Ovary (tissue), 9 donors: ENCODE data around the gene MRPL9. TPM values are rescaled to one million over a fixed set of nuclear protein-coding genes. Genes with fewer than 3 reads are reported as not detected.

Experiments used
- DNase-seq, 5 donors: peaks; one replicate each; pipeline ENCODE4 v3.0.0-alpha.2; 2019 to 2020
- H3K27ac ChIP-seq, 2 donors: fragments of 200-600 bp; one replicate each; pipeline versions ENCODE4 v1.5.1 to v1.8.0; 2019 to 2022
- H3K27me3 ChIP-seq: fragments of 200-600 bp; one replicate; pipeline ENCODE4 v1.8.0; 2022
- H3K36me3 ChIP-seq: fragments of 200-600 bp; sonication (generic); one replicate; pipeline ENCODE4 v1.5.1; 2019
- H3K4me1 ChIP-seq: one replicate; pipeline ENCODE4 v1.8.1; 2013; ENCODE audit warnings: mild to moderate bottlenecking, moderate library complexity; ENCODE audit not compliant: insufficient read depth
- H3K4me3 ChIP-seq: fragments of 200-600 bp; sonication (generic); one replicate; pipeline ENCODE4 v1.5.1; 2017
- H3K9me3 ChIP-seq, 2 donors: fragments of 200-600 bp in 1 of 2; sonication (generic) in 1 of 2; one replicate each; pipeline versions ENCODE4 v1.5.1 to v1.8.1; 2013 to 2019; ENCODE audit warnings: mild to moderate bottlenecking in 1 of 2, moderate library complexity in 1 of 2
- EP300 ChIP-seq: sonication (generic); formaldehyde crosslinking; IDR thresholded peaks from one replicate; pipeline ENCODE4 v1.6.1; 2017; ENCODE audit warnings: antibody characterized with exemption
- POLR2A ChIP-seq: fragments of 450-650 bp; IDR thresholded peaks from one replicate; pipeline ENCODE4 v1.6.1; 2017; ENCODE audit warnings: antibody characterized with exemption, mild to moderate bottlenecking, moderate library complexity
- WGBS, 3 donors: extraction: QIAGEN DNeasy Blood & Tissue Kit in 1 of 3; methylation state at CpG; one replicate each; pipeline versions ENCODE4 v1.1.5 to v1.1.7; 2013 to 2017; 5-methylcytosine and 5-hydroxymethylcytosine counted together
- intact Hi-C, 4 donors: fragments of 100-400 bp; cut with DNase I; formaldehyde crosslinking; loops; one replicate each; pipeline versions ENCODE4 v1.11.0 to v1.15.1; 2022 to 2023
- polyA plus RNA-seq, 2 donors: library from polyadenylated mRNA; stranded (reverse); fragments of 200-250 nt in 1 of 2; fragments of 350-450 nt in 1 of 2; fragmentation: Illumina TruSeq in 1 of 2; extraction: RNeasy Lipid Tissue Mini Kit (QIAGEN cat#74804) in 1 of 2; gene quantifications; one replicate each; pipeline ENCODE4 v1.2.3, GENCODE V29; 2013 to 2014
- total RNA-seq, 7 donors: library from RNA; depleted of rRNA in 2 of 7; stranded (reverse); fragments of >200 nt in 2 of 7; fragmentation: NEBNext Ultra II Directional in 3 of 7; extraction: Animal tissue kit (Norgen Biotek cat#: 25700) in 3 of 7; gene quantifications; one replicate each; pipeline versions ENCODE4 v1.1.0 to v1.2.4, GENCODE V29; 2016 to 2023
- TF ChIP-seq, protein P1 (sequence below), 3 donors: fragments of 450-650 bp in 2 of 3; fragments of 200-600 bp in 1 of 3; IDR thresholded peaks; one replicate each; pipeline versions ENCODE4 v1.5.1 to v1.8.0; 2016 to 2022; ENCODE audit warnings: antibody characterized with exemption in 3 of 3, mild to moderate bottlenecking in 1 of 3
- donor health status: DM: no; HTN: no; CAD: no; lungs with moderate emphysema.
- donor health status: DM: no; HTN: no; CAD: no.
- donor health status: Bipolar disorder and iron deficiency.
- donor health status: DM: yes; HTN: yes; CAD: no.
- donor health status: DM: no; HTN: no; CAD: no.
- donor health status: DM: yes; HTN: yes; CAD: no.

Gene MRPL9
- total and polyA plus RNA-seq, 9 donors: 40.2 to 86.8 (median 55.4) TPM

DNA sequence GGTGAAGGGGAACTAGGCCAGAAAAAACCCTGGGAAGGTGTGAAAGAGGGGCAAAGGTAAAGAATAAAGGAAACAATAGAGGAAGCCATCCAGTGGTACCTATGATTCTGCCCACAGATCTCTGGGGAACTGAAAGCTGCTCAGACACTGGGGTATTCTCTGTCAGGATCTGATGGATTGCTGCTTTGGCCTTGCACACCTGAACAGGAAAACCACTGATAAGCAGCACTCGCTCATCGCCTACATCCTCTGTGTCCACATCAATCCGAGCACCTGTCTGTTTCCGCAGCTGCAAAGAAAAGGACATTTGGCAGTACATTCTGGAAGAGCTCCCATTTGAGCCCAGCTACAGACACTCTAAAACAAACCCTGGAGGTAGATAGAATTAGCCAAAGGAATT lies 16.6 kb upstream of the MRPL9 start:
- no peak for DNase-seq
- Histone ChIP-seq H3K4me1 (no peaks in the 10 kb centered on the region), H3K27me3 (no peaks in the 10 kb centered on the region), H3K9me3 (no peaks in the 10 kb centered on the region), H3K4me3 (no peak overlapping the region), H3K36me3 (no peaks in the 10 kb centered on the region), H3K27ac (no peak overlapping the region)
- intact Hi-C loops: no loop called here
- TF ChIP-seq POLR2A: no peak
- TF ChIP-seq, protein P1, sequence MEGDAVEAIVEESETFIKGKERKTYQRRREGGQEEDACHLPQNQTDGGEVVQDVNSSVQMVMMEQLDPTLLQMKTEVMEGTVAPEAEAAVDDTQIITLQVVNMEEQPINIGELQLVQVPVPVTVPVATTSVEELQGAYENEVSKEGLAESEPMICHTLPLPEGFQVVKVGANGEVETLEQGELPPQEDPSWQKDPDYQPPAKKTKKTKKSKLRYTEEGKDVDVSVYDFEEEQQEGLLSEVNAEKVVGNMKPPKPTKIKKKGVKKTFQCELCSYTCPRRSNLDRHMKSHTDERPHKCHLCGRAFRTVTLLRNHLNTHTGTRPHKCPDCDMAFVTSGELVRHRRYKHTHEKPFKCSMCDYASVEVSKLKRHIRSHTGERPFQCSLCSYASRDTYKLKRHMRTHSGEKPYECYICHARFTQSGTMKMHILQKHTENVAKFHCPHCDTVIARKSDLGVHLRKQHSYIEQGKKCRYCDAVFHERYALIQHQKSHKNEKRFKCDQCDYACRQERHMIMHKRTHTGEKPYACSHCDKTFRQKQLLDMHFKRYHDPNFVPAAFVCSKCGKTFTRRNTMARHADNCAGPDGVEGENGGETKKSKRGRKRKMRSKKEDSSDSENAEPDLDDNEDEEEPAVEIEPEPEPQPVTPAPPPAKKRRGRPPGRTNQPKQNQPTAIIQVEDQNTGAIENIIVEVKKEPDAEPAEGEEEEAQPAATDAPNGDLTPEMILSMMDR (IDR thresholded peaks at IDR 0.05): no peak
- TF ChIP-seq EP300: no peak
- 82 to 92% (median 84%) methylated on average over 4 of the region's 4 CpGs for WGBS, 3 donors

DNA sequence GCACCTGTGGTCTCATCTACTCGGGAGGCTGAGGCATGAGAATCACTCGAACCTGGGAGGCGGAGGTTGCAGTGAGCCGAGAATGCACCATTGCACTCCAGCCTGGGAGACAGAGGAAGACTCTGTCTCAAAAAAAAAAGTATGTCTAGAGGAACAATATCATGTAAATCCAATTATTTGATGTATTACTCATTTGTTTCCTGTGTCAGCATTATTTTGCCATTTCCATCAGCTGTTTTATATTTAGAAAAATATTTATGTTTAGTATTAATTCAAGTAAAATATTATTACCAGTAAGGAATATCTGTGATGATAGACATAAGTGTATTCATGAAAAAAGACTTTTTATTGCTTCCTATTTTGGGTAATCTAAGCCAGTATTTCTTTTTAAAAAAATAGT lies 14.0 kb upstream of the MRPL9 start:
- WGBS, 3 donors: 71 to 96% (median 93%) methylated on average over 4 of the region's 4 CpGs
- no peak for TF ChIP-seq POLR2A
- TF ChIP-seq, protein P1 (IDR thresholded peaks at IDR 0.05): no peak
- TF ChIP-seq EP300: no peak
- no peaks in the 10 kb centered on the region for H3K27me3 ChIP-seq
- no peak overlapping the region for H3K27ac ChIP-seq
- H3K4me1 ChIP-seq: no peaks in the 10 kb centered on the region
- intact Hi-C loops: no loop called here
- H3K4me3 ChIP-seq: no peak overlapping the region
- no peaks in the 10 kb centered on the region for H3K36me3 ChIP-seq
- no peak for DNase-seq
- no peaks in the 10 kb centered on the region for H3K9me3 ChIP-seq

DNA sequence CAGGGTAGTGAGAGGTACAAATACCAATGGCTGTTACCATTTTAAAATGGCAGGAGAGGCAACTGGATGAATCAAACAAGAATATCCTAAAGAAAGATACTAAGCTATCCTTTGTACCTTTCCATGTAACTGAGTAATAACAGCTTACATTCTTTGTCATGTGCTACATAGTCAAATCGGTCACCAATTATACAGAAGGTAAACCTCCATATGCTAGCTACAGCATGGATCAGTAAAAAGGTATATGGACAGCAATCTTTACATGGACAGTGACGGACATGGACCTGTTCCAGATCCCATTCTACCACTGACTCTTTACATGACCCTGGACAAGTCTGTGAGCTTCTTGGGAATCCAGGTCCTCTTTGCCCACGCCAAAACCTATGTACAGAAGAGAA lies 13.4 kb upstream of the MRPL9 start:
- H3K4me3 ChIP-seq: no peak overlapping the region
- DNase-seq: no peak
- intact Hi-C loops: no loop called here
- H3K27me3 ChIP-seq: no peaks in the 10 kb centered on the region
- no peaks in the 10 kb centered on the region for H3K4me1 ChIP-seq
- no peaks in the 10 kb centered on the region for H3K9me3 ChIP-seq
- TF ChIP-seq, protein P1 (IDR thresholded peaks at IDR 0.05): no peak
- no peak for TF ChIP-seq POLR2A
- no peak overlapping the region for H3K27ac ChIP-seq
- 91 to 92% (median 91%) methylated on average over 3 of the region's 3 CpGs for WGBS, 3 donors
- H3K36me3 ChIP-seq: no peaks in the 10 kb centered on the region

DNA sequence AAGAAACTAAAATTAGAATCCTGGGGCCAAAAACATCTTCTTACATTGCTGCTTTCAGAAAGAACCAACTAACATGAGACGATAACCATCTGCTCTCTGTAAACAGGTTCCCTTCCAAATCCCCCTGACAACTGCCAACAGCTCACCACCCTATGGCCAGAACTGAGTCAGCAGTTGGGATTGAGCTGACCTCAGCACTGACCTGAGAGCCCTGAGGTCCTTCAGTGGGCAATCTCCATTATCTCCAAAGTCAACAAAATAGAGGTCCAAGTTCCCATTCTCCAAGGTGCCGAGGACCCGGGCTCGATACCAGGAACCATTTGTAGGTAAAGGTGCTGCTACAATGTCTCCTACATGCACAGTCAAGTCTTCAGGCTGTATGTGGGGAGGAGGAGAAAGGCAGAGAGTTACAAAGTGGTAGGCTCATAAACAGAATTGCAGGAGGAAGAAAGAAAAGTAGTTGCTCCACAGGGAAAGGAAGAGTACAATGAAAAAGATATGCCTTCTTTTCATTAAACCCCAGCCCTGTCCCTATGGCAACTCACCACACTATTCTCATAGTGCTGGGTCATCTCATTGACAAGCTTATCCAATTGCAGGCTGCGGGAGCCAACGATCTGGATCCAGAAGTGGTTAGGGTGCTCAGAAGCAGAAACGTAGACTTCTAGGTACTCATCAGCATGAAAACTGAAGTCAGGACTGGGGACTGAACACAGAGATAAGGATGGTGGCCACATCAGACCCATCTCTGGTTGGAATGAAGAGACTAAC lies 12.8 kb upstream of the MRPL9 start:
- Histone ChIP-seq H3K36me3 (no peaks in the 10 kb centered on the region), H3K27ac (no peak overlapping the region), H3K27me3 (no peaks in the 10 kb centered on the region), H3K4me3 (no peak overlapping the region), H3K9me3 (no peaks in the 10 kb centered on the region), H3K4me1 (no peaks in the 10 kb centered on the region)
- TF ChIP-seq EP300: no peak
- TF ChIP-seq, protein P1 (IDR thresholded peaks at IDR 0.05): no peak
- no peak for TF ChIP-seq POLR2A
- intact Hi-C loops: no loop called here
- no peak for DNase-seq
- 91 to 96% (median 94%) methylated on average over 7 of the region's 7 CpGs for WGBS, 3 donors
